ENCODE data around the gene VKORC1L1.
"Not testable (repeated sequence)": the region's sequence is repeated elsewhere in the genome, so short reads cannot be mapped to it uniquely, and the experiment has no call there.

Gene VKORC1L1

DNA sequence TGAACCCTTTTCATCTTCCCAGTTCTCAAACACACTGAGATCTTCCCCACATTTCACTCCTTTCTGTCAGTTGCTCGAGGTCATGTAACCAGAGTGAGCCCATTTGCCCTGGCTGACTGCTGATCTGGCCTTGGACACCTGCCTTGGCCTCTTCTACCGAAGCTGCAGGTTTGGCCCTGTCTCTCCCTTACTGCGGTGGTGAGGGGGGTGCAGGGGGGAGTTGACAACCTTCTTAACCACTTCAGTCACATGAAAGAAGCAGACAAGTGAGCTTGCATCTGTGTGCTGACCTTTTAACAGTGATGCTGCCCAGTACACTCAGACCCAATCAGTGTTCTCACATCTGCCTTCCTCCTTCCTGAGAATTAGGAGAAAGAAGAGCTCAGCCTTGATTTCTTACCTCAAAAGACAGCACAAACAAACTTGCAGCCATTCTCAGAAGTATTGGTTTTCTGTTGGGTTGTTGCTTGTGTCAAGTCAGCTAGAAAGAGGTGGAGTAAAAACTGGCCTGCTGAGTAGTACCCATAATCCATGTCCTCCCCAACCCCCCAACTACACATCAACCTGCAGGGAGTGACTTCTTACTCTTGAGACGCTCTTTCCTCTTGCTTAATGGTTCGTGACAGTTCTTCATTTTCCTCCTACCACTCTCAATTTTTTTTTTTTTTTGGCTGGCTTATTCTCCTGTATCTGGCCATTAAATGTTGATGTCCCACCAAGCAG lies 15.7 kb downstream of the VKORC1L1 start:
- not testable (repeated sequence) for DNase-seq

DNA sequence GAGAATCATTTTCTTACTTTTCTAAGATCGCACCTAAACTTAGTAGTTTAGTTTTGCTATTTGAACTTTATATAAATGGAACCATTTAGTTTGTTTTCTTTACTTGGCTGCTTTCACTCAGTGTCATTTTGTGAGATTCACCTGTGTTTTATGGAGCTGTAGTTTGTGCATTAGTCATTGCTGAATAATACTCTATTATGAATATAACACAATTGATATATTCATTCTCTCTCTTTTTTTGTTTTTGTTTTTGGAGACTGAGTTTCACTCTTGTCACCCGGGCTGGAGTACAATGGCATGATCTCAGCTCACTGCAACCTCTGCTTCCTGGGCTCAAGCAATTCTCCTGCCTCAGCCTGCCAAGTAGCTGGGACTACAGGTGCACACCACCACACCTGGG lies 16.8 kb downstream of the VKORC1L1 start:
- not testable (repeated sequence) for DNase-seq

DNA sequence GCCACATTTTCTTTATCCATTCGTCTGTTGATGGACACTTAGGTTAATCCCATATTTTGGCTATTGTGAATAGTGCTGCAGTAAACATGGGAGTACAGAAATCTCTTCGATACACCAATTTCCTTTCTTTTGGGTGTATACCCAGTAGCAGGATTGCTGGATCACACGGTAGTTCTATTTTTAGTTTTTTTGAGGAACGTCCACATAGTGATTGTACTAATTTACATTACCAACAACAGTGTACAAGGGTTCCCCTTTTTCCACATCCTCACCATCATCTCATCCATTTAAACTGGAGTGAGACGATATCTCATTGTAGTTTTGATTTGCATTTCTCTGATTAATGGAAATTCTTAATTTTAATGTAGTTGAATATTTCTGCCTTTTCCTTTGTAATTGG lies 19.3 kb downstream of the VKORC1L1 start:
- DNase-seq: no peak

DNA sequence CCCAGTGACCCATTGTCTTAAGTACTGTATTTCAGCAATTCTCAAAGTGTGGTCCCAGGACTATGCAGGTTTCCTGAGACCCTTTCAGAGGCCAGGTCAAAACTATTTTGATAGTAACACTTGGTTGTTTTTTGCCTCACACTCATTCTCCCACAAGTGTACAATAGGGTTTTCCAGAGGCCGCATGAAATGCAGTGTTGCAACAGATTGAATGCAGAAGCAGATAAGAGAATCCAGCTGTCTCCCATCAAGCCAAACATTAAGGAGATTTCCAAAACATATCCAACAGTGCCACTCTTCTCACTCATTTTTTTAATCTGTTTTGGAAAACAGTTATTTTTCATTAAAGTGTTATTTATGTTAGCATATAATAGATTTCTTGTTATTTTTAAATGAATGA lies 20.0 kb downstream of the VKORC1L1 start:
- DNase-seq: no peak

DNA sequence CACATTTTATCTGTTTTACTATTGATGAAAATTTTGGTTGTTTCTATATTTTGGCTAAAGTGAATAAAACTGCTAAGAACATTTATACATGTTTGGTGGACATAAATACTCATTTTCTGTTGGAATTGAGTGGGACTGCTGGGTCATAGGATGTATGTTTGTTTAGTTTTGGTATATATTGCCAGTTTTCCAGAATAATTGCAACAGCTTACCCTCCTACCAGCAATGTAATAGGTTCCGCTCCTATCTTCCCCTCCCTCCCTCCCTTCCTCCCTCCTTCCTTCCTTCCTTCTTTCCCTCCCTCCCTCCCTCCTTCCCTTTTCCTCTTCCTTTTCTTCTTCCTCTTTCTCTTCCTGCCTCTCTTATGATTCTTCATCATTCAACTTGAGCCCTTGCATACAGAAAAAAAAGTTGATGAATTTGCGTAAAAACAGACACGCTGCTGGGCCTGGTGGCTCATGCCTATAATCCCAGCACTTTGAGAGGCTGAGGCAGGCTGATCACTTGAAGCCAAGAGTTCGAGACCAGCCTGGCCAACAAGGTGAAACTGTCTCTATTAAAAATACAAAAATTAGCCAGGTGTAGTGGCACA lies 23.5 kb downstream of the VKORC1L1 start:
- no peak for DNase-seq

DNA sequence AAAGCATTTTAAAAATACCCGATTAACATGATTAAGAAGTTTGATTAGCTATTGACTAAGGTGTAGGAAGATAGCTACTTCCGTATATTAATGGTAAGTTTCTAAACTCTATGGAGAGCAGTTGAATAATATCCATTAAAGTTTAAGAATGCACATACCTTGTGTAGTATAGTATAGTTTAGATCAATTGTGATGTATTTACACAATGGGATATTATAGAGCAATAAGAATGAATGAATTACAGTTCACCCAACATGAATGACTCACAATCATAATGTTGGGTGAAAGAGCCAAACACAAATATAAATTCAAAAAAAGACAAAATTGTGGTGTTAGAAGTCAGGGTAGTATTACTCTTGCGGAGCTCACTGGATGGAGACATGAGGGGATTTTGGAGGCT lies 24.4 kb downstream of the VKORC1L1 start:
- not testable (repeated sequence) for DNase-seq

DNA sequence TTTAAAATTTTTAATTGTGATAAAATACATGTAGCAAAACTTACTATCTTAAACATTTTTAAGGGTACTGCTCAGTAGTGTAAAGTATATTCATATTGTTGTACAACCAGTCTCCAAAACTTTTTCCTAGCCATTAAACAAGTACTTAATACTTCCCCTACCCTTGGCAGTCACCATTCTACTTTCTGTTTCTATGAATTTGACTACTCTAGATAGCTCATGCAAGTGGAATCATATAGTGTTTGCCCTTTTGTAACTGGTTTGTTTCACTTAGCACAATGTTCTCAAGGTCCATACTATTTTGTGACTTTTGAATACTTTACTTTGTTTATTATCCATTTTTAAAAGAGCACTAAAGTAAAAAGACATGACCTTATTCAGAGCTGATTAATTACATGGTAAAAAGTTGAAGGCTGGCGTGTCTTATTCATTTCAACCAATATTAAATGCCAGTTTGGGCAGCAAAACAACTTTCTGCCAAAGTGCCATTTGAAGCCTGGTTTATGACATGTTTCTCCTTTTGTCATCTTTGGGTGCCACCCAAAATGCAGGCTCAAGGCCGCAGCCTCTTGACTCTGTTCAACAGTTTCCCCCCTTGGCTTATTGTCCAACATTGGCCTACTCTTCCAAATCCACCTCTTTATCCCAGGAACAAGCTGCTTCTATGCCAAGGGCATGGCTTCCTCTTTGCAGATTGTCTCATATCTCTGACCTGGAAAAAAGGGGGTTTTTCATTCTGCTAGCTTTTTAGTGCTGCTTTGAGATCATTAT lies 26.0 kb downstream of the VKORC1L1 start:
- not testable (repeated sequence) for DNase-seq

DNA sequence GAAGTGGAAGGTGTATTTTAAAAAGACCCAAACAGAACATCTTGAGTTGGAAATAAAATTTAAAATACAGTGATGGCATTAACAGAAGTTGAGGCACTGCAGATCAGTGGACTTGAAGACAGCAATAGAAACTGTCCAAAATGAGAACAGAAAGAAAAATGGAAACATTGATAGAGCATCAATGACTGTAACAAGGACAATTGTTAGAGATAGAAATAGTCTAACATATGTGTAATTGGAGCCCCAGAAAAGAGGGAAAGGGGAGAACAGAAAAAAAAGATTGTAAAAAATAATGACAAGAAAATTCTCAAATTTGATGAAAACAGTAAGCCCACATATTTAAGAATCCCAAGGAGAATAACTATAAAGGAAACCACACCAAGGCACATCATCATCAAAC lies 29.4 kb downstream of the VKORC1L1 start:
- DNase-seq: no peak

DNA sequence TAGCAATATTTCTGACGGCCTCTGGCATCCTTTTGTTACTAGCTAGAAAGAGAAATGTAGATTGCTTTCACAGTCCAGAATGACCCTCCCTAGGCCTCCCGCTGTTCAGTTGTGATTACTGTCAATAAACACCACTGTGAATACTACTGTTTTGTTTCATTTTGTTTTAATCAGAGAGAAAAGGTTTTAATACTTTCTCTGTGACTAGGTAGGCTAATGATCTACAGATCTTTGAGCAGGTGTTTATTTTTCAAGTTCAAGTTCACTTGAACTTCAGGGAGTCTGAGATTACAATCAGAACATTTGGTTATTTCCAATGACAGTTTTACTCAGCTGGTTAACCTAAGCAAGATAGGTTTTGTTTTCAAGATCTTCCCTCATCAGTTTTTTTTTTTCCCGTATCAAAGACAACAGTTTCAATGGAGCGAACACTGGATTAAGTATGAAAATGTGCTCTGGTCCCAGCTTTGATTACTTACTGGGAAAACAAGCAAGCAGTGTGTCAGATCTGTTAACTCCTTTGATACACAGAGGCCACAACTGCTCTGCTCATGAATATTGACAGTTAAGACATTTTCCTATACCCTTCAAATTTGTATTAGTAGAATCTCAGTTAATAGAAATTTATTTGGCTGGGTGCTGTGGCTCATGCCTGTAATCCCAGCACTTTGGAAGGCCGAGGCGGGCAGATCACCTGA lies 34.8 kb downstream of the VKORC1L1 start:
- no peak for DNase-seq

DNA sequence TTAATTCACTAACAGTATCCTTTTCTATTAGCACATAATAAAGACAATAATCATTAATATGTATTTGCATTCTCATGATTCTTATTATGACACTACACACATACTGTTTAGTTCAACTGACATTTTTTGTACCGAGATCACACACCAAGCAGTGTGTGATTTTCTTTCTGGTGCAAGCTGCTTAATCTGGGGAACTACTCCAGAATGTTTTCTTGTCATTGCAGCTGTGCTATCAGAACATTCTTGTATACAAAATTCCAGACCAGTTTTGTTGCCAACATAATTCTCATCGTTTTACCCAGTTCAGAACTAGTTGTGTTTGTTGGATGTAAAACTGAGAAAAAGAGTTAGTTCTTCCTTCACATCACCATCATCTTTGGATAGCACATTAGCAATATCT lies 37.4 kb downstream of the VKORC1L1 start:
- no peak for DNase-seq

DNA sequence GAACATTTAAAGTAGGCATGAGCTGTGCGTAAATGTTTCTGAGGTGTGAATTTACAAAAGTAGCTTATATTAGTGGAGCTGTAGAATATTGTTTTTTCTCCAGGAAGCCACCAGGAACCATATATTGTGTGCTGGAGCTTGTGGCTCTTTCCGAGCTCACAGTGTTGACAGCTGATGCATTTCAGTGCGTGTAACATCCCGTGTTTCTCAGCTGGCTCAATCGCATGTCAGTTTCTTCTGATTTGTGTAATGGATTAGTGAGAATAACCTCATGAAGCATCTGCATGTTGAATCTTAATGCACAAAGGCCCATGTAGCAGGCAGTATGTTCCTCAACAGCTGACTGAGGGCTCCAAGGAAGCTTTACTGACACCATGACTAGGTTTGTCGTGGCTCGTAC lies 39.4 kb downstream of the VKORC1L1 start:
- no peak for DNase-seq

DNA sequence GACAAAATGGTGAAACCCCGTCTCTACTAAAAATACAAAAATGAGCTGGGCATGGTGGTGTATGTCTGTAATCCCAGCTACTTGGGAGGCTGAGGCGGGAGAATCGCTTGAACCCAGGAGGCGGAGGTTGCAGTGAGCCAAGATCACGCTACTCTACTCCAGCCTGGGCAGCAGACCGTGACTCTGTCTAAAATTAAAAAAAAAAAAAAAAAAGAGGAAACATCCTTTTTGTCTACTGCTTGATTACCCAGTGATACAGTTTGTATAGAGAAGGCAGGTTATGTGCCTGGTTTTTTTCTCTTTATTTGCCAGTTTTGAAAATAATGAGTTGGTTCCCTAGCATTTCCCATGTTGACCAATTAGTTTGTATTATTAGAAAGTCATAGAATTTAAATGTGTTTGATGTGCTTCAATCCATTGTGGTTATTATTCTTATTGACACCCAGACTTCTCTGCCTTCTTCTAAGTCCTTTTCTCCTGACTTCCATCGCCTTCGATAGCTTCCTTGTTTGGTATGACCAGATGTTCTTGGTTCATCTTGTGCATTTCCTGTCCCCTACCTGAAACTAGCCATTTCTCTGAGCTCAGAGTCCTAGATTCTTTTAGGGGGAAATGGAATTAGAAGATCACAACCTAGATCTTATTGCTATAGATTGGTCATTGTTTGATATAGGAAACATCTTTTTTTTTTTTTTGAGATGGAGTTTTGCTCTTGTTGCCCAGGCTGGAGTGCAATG lies 43.2 kb downstream of the VKORC1L1 start:
- no peak for DNase-seq

DNA sequence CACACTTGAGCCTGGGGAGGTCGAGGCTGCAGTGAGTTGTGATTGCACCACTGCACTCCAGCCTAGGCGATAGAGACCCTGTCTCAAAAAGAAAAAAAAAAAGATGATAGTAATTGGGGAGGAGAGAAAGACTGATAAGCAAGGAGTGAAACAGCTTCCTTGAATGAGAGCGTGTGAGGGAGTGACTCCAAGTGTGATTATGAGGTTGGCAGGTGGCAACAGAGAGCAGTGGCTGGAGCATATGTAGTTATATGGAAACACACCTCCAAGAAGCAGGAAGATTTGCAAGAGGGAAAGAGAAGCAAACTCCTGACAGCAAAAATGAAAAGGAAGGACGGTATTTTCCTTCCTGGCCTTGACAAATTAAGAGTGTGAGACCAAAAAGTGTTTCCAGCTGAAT lies 50.4 kb downstream of the VKORC1L1 start:
- DNase-seq: no peak

DNA sequence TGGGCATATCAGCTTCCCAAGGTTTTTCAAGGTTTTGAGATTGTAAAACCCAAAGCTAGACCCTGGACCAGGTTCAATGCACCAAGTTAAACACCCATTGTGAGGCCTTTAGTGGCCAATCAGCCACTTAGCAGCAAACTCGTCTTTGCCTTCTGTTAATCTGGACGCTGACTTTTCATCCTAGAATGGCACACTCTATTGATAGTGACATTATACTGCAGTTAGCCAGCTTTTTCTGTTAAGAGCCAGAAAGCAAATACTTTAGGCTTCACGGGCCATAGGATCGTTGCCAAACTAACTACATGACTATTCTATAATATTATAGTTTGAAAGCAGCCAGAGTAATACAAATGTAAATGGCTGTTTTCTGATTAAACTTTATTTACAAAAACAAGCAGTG lies 51.3 kb downstream of the VKORC1L1 start:
- no peak for DNase-seq

DNA sequence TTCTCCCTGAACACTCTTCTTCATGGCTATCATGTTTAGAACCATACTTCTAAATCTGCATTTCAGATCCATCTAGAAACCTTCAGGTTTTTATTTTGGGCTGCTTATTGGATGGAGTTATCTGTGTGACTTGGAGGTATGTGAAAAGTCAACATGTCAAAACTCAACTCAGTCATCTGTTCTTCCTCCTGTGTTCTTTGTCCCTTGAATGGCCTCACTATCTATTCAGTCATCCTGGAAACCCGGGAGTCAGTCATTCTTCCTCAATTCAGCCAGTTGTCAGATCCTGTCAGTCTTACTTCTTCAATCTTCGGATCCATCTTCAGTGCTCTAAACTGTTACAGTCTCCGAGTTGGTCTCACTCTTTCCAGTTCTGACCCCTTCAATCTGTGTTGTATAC lies 52.2 kb downstream of the VKORC1L1 start:
- DNase-seq: no peak

DNA sequence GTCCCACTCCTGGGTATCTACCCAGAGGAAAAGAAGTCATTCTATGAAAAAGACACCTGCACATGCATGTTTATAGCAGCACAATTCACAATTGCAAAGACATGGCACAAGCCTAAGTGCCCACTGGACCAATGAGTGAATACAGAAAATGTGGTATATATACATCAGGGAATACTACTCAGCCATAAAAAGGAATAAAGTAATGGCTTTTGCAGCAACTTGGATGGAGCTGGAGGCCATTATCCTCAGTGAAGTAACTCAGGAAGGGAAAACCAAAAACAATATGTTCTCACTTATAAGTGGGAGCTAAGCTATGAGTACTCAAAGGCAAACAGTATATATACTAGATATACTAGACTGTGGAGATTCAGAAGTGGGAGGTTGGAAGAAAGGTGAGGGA lies 53.7 kb downstream of the VKORC1L1 start:
- DNase-seq: no peak

DNA sequence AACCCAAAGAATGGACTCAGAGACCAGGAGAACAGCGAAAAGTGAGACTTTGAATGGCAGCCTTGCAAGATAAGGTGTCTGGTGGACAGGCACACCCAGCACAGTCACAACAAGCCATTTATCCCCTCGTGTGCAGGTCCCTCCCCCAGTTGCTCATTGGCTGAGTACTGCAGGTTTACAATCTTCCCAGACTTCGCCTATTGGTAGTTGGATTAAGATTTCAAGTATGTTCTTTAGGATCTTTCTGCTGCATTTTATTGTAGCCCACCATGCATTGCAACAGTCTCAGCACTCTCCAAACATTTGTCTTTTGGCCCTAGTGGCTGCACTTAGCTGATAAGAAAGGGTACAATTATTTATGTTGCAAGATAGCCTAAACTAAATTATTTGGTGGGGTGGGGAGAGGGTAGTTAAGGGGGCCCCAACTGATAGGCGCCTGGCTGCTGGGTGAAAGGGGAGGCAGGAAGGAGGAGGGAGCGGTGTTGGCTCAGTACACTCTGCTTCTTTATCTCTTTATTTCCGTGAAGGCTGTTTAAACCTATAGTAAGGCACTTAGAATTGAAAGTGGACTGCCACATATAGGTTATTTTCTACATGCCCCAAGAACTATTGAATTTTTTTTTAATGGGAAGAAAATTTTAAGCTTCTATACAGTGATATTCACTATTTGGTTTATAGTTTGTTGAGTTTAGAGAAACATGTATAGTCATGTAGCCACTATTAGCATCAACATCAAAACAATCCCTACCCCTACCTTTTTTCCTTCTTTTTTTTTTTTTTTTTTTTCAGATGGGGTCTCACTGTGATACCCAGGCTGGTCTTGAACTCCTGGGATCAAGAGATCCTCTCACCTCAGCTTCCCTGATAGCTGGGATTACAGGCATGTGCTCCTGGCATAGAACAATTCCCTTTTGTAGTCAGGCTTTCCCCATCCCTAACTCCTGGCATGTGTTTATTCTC lies 54.9 kb downstream of the VKORC1L1 start:
- no peak for DNase-seq

DNA sequence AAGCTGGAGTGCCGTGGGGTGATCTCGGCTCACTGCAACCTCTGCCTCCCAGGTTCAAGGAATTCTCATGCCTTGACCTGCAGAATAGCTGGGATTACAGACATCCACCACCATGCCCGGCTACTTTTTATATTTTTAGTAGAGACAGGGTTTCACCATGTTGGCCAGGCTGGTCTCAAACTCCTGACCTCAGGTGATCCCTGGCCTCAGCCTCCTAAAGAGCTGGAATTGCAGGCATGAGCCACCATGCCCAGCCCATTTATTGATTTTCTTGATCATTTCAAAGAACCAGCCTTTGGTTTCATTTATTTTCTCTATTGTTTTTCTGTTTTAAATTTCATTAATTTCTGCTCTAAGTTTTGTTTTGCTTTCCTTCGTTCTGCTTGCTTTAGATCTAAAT lies 58.8 kb downstream of the VKORC1L1 start:
- no peak for DNase-seq

DNA sequence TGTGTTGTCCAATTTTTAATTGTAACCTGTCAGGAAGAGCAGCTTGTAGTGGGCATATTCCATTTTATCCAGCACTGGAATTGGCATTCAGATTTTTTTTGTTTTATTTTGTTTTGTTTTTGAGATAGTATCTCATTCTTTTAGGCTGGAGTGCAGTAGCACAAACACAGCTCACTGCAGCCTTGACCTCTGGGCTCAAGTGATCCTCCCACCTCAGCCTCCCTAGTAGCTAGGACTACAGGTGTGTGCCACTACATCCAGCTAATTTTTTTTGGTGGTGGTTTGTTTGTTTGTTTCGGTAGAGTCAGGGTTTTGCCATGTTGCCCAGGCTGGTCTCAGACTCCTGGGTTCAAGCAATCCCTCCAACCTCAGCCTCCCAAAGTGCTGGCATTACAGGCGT lies 64.4 kb downstream of the VKORC1L1 start:
- no peak for DNase-seq

DNA sequence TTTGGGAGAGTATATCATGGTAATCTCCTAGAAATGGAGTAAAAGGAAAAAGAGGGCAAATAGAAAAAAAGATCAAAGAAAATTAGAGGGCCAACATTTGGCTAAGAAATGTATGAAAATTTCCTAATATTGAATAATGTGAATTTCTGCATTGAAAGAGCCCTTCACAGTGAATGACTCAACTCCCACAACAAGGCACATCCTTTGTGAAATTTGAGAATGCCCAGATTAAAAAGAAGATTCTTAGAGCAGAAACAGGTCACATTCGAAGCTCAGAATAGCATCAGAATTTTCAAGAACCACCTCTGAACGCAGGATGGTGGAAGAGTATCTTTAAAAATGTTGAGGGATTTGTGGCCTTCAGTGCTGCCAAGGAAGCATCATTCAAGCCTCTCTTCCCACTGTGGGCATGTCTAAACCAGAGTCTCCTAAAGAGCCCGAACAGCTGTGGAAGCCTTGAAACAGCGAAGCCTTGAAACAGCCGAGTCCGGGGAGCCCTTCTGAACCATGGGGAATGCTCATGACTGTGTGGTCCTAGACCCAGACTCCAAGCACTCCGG lies 65.5 kb downstream of the VKORC1L1 start:
- no peak for DNase-seq

DNA sequence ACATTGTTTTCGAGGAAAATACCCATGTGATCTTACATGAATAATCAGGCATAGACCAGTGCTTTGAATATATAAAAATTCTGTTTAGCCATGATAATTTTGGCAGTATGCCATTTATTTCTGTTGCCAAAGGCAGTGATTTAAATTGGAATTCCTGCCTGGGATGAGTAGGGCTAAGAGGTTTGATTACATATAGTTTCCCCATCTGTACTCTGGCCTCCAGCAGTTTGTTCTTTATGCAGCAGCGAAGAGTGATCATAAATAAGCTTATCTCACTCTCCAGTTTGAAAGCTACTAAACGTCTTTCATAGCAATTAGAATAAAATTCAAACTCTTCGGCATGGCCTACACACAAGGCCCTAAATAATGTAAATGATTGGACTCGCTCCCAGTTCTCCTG lies 72.9 kb downstream of the VKORC1L1 start:
- not testable (repeated sequence) for DNase-seq
